Esophagus squamous epithelium (tissue), 5 donors: ENCODE results near the gene WDR48. TPM values are rescaled to one million over a fixed set of nuclear protein-coding genes. Genes with fewer than 3 reads are reported as not detected.

ENCODE experiments used
- DNase-seq: peaks from one replicate; lab custom pipeline; 2025; lab: John Stamatoyannopoulos, UW
- H3K27ac ChIP-seq, 4 donors: fragments of 200-600 bp; sonication (generic); one replicate each; pipeline ENCODE4 v1.5.1; 2016 to 2019; ENCODE audit warnings: mild to moderate bottlenecking in 1 of 4
- H3K27me3 ChIP-seq, 4 donors: fragments of 200-600 bp; sonication (generic); 1 replicate in 3 of 4; 2 replicates in 1 of 4; pipeline versions ENCODE4 v1.5.1 to v1.6.0; 2017 to 2021; ENCODE audit warnings: antibody characterized with exemption in 1 of 4
- H3K36me3 ChIP-seq, 3 donors: fragments of 200-600 bp; sonication (generic); one replicate each; pipeline ENCODE4 v1.5.1; 2016 to 2019
- H3K4me1 ChIP-seq, 3 donors: fragments of 200-600 bp; sonication (generic); one replicate each; pipeline ENCODE4 v1.5.1; 2017 to 2019
- H3K4me3 ChIP-seq, 4 donors: fragments of 200-600 bp; sonication (generic); 1 replicate in 3 of 4; 2 replicates in 1 of 4; pipeline ENCODE4 v1.5.1; 2016 to 2019; ENCODE audit warnings: mild to moderate bottlenecking in 2 of 4, moderate library complexity in 1 of 4
- H3K9me3 ChIP-seq, 3 donors: fragments of 200-600 bp; sonication (generic); one replicate each; pipeline ENCODE4 v1.5.1; 2016 to 2019
- POLR2A ChIP-seq, 4 donors: fragments of 450-650 bp; IDR thresholded peaks; one replicate each; pipeline ENCODE4 v1.6.1; 2017; ENCODE audit warnings: antibody characterized with exemption in 4 of 4, mild to moderate bottlenecking in 4 of 4, moderate library complexity in 3 of 4
- WGBS, 2 donors: methylation state at CpG; one replicate each; pipeline ENCODE4 v1.1.5; 2018; 5-methylcytosine and 5-hydroxymethylcytosine counted together
- intact Hi-C: fragments of 100-400 bp; cut with DNase I; formaldehyde crosslinking; loops from one replicate; pipeline ENCODE4 v1.15.0; 2022
- total RNA-seq, 4 donors: library from RNA; depleted of rRNA; stranded (reverse); fragments of >200 nt; gene quantifications; one replicate each; pipeline ENCODE4 v1.1.0, GENCODE V29; 2016
- TF ChIP-seq, protein P1 (sequence below), 6 experiments: fragments of 450-650 bp in 4 of 6; fragments of 200-600 bp in 2 of 6; sonication (generic) in 2 of 6; IDR thresholded peaks; one replicate each; pipeline ENCODE4 v1.5.1; 2016 to 2019; ENCODE audit warnings: antibody characterized with exemption in 6 of 6, mild to moderate bottlenecking in 4 of 6, moderate library complexity in 4 of 6
- donor health status: DM: yes; HTN: yes; CAD: no.

Gene WDR48
- total RNA-seq, 4 donors from 2014 or later: 9.7 to 25.9 (median 19.4) TPM

DNA sequence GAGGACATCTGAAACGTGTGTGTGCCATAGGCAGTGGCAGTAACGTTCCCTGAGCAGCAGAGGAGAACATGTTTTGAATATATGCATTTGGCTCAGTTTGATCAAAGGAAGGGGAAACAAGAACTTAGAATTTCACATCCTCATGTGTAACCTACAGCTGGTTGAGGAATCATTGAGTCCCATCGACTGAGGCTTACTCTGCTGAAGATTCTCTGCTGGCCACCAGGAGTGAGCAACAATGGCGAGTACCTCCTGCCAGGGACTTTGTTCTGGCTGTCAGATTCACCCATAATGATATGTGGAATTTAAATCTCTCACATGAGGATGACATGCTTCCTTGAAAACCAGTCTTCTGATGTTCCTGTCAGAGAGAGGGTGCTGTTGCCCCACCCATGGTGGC, 34.3 kb downstream of the WDR48 start:
- H3K4me3 ChIP-seq: no peak overlapping the region
- H3K27me3 ChIP-seq: no peaks in the 10 kb centered on the region
- DNase-seq: no peak
- H3K4me1 ChIP-seq: no peaks in the 10 kb centered on the region
- H3K9me3 ChIP-seq: no peaks in the 10 kb centered on the region
- 84 to 92% methylated on average over 4 of the region's 4 CpGs for WGBS, 2 donors
- TF ChIP-seq, protein P1, sequence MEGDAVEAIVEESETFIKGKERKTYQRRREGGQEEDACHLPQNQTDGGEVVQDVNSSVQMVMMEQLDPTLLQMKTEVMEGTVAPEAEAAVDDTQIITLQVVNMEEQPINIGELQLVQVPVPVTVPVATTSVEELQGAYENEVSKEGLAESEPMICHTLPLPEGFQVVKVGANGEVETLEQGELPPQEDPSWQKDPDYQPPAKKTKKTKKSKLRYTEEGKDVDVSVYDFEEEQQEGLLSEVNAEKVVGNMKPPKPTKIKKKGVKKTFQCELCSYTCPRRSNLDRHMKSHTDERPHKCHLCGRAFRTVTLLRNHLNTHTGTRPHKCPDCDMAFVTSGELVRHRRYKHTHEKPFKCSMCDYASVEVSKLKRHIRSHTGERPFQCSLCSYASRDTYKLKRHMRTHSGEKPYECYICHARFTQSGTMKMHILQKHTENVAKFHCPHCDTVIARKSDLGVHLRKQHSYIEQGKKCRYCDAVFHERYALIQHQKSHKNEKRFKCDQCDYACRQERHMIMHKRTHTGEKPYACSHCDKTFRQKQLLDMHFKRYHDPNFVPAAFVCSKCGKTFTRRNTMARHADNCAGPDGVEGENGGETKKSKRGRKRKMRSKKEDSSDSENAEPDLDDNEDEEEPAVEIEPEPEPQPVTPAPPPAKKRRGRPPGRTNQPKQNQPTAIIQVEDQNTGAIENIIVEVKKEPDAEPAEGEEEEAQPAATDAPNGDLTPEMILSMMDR (IDR thresholded peaks at IDR 0.05): no peak
- no peak for TF ChIP-seq POLR2A (IDR thresholded peaks at IDR 0.05)
- no peak overlapping the region for H3K27ac ChIP-seq
- H3K36me3 ChIP-seq: peaks cover 0 to 93% (median 12%) of the 10 kb centered on the region in 3 donors
- intact Hi-C loops: no loop called here

DNA sequence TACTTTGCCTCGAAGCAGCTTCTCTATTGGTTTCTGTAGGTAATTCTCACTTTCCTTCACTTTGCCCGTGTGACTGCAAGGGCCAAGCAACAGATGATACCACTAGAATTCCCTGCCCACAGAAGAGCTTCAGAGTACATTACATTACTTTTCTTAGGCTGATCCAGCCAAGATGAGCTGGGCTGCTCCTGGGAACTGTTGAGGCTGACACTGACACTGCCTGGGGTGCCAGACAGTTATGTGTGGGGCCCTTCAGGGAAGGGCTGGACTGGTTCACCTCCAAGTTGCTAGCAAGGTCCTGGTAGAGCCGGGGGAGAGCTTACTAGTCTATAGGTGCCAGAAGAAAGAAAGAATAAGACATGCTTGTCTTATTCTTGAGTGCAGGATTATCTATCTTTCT, 36.6 kb downstream of the WDR48 start:
- WGBS, 2 donors: 88 to 95% methylated on average over 2 to 3 of the region's 3 CpGs
- Histone ChIP-seq H3K4me3 (no peak overlapping the region), H3K4me1 (no peaks in the 10 kb centered on the region), H3K36me3 (peaks cover 5 to 95% (median 18%) of the 10 kb centered on the region in 3 donors), H3K27me3 (no peaks in the 10 kb centered on the region), H3K9me3 (no peaks in the 10 kb centered on the region), H3K27ac (no peak overlapping the region)
- TF ChIP-seq, protein P1 (IDR thresholded peaks at IDR 0.05): no peak
- no peak for TF ChIP-seq POLR2A (IDR thresholded peaks at IDR 0.05)
- intact Hi-C loops: no loop called here
- no peak for DNase-seq

DNA sequence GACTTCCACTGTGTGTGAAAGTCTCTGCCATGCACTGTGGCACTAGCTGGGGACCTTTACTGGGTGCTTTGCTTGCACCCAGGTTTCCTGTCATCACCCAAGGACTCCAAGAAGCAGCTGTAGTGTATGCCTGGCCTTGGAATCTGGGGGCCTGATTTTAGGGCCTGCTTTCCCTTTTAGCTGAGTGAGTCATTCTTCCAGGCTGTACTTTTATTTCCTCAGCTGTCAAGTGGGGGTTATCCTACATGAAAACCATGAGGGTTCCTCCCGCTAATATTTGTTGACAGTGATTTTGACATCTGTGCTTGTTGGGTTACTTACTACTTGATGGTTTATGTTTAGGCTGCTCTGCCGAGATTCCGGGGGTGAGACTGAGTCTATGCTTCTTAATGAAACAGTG, 37.1 kb downstream of the WDR48 start:
- no peaks in the 10 kb centered on the region for H3K27me3 ChIP-seq
- DNase-seq: no peak
- TF ChIP-seq, protein P1 (IDR thresholded peaks at IDR 0.05): no peak
- no peak for TF ChIP-seq POLR2A (IDR thresholded peaks at IDR 0.05)
- no peaks in the 10 kb centered on the region for H3K9me3 ChIP-seq
- H3K4me3 ChIP-seq: no peak overlapping the region
- H3K27ac ChIP-seq: no peak overlapping the region
- peaks cover 5 to 96% (median 21%) of the 10 kb centered on the region in 3 donors for H3K36me3 ChIP-seq
- WGBS, 2 donors: 76 to 83% methylated on average over 3 of the region's 3 CpGs
- intact Hi-C loops: no loop called here
- H3K4me1 ChIP-seq: no peaks in the 10 kb centered on the region

DNA sequence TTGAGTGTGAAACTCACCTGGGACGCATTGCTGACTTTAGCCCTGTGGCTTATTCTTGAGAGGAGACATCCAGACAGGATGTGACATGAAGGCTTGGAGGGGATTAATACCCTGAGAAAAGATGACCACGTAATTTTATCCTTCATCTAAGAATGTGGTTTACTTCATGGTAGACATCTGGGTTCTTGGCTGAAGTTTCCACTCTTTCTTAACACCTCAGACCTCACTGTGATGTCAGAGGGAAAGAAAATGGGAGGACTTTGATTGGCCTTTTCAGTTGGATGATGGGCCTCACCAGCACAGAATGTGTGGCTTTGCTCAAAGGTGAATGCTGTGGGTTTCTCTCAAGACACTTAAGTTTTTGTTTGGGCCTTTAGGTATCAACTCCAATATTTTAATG, 39.1 kb downstream of the WDR48 start:
- peaks cover 0 to 3% (median 0%) of the 10 kb centered on the region in 3 donors for H3K4me1 ChIP-seq
- H3K9me3 ChIP-seq: no peaks in the 10 kb centered on the region
- no peak overlapping the region for H3K4me3 ChIP-seq
- TF ChIP-seq POLR2A (IDR thresholded peaks at IDR 0.05): no peak
- TF ChIP-seq, protein P1 (IDR thresholded peaks at IDR 0.05): no peak
- peaks cover 5 to 100% (median 31%) of the 10 kb centered on the region in 3 donors for H3K36me3 ChIP-seq
- H3K27ac ChIP-seq: no peak overlapping the region
- DNase-seq: no peak
- 68 to 79% methylated on average over 2 of the region's 2 CpGs for WGBS, 2 donors
- no peaks in the 10 kb centered on the region for H3K27me3 ChIP-seq
- intact Hi-C loops: no loop called here

DNA sequence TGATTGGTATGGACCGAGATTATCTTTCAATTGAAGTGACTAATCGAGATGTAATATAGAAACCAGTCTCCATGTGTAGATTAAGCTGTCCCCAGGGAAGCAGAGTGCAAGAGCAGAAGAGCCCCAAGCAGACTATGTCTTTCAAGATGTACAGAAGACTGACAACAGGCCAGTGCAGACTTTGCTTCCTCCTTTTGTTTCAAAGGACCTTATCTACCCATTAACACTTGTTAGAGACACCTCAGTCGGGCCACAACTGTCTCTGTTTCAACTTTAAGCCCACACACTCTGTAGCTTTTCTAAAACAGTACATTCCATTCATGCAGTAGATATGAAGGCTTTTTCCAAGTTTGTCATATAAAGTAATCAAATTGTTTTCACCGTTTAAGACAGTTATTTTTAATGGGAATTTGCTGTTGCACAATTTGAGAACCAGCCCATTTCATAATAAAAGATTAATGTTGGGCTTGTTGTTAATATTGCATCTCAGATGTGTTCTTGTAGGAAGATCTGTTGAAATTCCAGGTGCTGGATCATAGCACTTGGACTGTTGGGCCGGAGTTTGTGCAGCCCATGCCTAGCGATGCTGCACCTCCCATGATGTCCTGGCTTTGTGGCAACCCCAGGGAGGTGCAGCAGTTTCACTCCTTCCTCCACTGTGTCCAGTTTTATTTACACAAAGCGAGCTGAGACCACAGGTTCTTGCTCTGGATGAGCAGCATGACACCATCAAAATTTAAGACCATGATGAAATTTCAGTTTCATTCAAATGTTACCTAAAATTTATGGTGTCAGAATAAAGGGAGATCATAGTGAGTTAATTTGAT, 43.2 kb downstream of the WDR48 start:
- DNase-seq: no peak
- no peak for TF ChIP-seq POLR2A (IDR thresholded peaks at IDR 0.05)
- TF ChIP-seq, protein P1 (IDR thresholded peaks at IDR 0.05): no peak
- Histone ChIP-seq H3K36me3 (peaks cover 26 to 100% (median 56%) of the 10 kb centered on the region in 3 donors), H3K27ac (peak overlapping the region in 2 of 4 donors; percentile 40 to 54), H3K4me3 (no peak overlapping the region), H3K4me1 (peaks cover 0 to 4% (median 0%) of the 10 kb centered on the region in 3 donors), H3K27me3 (no peaks in the 10 kb centered on the region), H3K9me3 (no peaks in the 10 kb centered on the region)
- intact Hi-C loops: no loop called here
- 75 to 78% methylated on average over 7 of the region's 7 CpGs for WGBS, 2 donors
